ENCODE data around the gene CYB561A3. TPM values are rescaled to one million over a fixed set of nuclear protein-coding genes. Genes with fewer than 3 reads are reported as not detected.

CYB561A3 gene
- total and polyA plus RNA-seq, 7 donors = 7.7 to 25.1 (median 15.5) TPM

DNA sequence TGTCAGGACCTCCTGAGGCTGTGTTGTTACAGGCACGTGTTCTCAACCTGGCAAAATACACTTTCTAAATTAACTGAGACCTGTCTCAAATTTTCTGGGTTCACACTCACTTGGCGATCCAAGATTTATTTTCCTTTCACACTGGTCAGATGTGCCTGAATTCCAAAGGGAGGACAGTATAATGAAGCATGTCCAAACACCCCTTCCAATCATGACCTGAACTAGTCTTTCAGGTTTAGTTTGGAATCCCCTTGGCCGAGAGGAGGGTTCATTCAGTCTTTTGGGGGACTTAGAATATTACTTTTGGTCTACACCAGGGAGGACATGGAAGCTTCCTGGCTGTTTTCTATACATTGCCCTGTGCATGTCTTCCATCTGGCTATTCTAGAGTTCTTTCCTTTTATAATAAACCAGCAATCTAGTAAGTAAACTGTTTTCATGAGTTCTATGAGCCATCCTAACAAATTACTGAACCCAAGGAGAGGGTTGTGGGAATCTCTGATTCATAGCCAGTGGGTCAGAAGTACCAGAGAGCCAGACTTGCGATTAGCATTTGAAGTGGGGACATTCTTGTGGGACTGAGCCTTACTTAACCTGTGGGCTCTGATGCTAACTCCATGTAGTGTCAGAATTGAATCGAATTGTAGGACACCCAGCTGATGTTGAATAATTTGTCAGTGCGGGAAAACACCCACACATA is 15.9 kb upstream of the CYB561A3 start:
- Histone ChIP-seq H3K36me3 (ENCODE audit: insufficient read depth in 1 of 2, low read depth in 1 of 2) (peaks cover 0 to 27% of the 10 kb centered on the region in 2 donors), H3K4me1 (peaks cover 8% of the 10 kb centered on the region), H3K27me3 (ENCODE audit: insufficient read depth in 3 of 3, low read length in 2 of 3) (no peaks in the 10 kb centered on the region), H3K27ac (no peak overlapping the region), H3K9me3 (no peaks in the 10 kb centered on the region), H3K4me3 (no peak overlapping the region)
- ATAC-seq = no peak
- WGBS, 3 donors = 88 to 93% (median 89%) methylated on average over 6 of the region's 6 CpGs
- TF ChIP-seq, protein P1, sequence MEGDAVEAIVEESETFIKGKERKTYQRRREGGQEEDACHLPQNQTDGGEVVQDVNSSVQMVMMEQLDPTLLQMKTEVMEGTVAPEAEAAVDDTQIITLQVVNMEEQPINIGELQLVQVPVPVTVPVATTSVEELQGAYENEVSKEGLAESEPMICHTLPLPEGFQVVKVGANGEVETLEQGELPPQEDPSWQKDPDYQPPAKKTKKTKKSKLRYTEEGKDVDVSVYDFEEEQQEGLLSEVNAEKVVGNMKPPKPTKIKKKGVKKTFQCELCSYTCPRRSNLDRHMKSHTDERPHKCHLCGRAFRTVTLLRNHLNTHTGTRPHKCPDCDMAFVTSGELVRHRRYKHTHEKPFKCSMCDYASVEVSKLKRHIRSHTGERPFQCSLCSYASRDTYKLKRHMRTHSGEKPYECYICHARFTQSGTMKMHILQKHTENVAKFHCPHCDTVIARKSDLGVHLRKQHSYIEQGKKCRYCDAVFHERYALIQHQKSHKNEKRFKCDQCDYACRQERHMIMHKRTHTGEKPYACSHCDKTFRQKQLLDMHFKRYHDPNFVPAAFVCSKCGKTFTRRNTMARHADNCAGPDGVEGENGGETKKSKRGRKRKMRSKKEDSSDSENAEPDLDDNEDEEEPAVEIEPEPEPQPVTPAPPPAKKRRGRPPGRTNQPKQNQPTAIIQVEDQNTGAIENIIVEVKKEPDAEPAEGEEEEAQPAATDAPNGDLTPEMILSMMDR (IDR thresholded peaks at IDR 0.05) = no peak
- intact Hi-C loops (cut with DNase I) = no loop called here
- DNase-seq = no peak

DNA sequence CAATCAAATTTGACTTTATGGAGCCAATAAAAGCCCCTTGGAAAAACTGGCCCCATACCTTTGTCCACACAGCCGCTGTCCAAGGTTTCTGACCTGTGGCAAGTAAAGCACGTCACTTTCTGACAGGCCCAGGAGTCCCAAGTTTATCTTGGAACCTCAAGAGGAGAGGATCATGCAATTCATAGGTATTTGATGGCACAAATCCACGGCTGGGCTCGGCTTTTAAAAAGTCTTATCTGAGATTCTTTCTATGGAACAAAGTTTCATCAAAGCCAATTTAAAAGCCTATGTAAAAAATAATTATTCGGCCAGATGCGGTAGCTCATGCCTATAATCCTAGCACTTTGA is 14.1 kb upstream of the CYB561A3 start:
- intact Hi-C loops (cut with DNase I) = no loop called here
- DNase-seq (no peak), ATAC-seq (peak in 1 of 4 donors; percentile 44)
- Histone ChIP-seq H3K4me1 (peaks cover 8% of the 10 kb centered on the region), H3K4me3 (no peak overlapping the region), H3K36me3 (ENCODE audit: insufficient read depth in 1 of 2, low read depth in 1 of 2) (peaks cover 0 to 33% of the 10 kb centered on the region in 2 donors), H3K27ac (no peak overlapping the region), H3K27me3 (ENCODE audit: insufficient read depth in 3 of 3, low read length in 2 of 3) (no peaks in the 10 kb centered on the region), H3K9me3 (no peaks in the 10 kb centered on the region)
- TF ChIP-seq, protein P1 (IDR thresholded peaks at IDR 0.05) = no peak
- WGBS, 3 donors = 58 to 62% (median 59%) methylated on average over 6 of the region's 6 CpGs

DNA sequence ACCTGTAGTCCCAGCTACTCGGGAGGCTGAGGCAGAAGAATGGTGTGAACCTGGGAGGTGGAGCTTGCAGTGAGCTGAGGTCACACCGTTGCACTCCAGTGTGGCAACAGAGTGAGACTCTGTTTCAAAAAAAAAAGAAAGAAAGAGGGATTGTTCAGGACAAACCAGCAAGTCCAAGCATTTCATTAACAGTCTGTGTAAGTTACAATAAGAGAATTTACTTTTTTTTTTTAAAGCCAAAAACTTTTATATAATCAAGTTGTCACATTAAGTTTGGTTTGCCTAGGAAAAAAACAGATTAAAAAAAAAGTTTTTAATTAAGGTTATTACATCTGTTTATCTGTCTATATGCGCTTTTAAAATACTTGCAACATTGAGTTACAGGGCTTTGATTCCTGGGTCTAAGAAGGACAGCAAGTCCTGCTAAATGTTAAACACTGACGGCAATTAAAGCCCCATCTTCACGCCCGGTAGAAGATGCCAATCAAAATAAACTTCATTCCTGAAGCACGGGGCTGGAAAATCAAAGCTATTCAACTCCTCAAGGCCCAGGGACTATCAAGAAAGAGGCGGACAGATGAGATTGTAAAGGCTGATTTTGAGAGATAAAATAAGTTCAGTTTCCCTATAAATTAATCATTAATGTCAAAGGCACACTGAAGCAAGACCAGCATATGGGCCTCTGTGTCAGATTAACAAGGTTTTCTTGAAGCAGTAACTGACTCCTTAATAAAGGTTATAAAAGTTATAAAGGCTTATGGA is 11.2 kb upstream of the CYB561A3 start:
- Histone ChIP-seq H3K27me3 (ENCODE audit: insufficient read depth in 3 of 3, low read length in 2 of 3) (no peaks in the 10 kb centered on the region), H3K4me1 (peaks cover 8% of the 10 kb centered on the region), H3K36me3 (ENCODE audit: insufficient read depth in 1 of 2, low read depth in 1 of 2) (peaks cover 6 to 62% of the 10 kb centered on the region in 2 donors), H3K4me3 (no peak overlapping the region), H3K27ac (no peak overlapping the region), H3K9me3 (no peaks in the 10 kb centered on the region)
- WGBS, 3 donors = 86 to 93% (median 90%) methylated on average over 8 of the region's 8 CpGs
- TF ChIP-seq, protein P1 (IDR thresholded peaks at IDR 0.05) = no peak
- no peak for DNase-seq
- intact Hi-C loops (cut with DNase I) = no loop called here
- no peak for ATAC-seq

- TF ChIP-seq, protein P1 (IDR thresholded peaks at IDR 0.05) = no peak
- ATAC-seq (no peak), DNase-seq (no peak)
- Histone ChIP-seq H3K27ac (peak overlapping the region; percentile 53), H3K27me3 (ENCODE audit: insufficient read depth in 3 of 3, low read length in 2 of 3) (no peaks in the 10 kb centered on the region), H3K4me3 (no peak overlapping the region), H3K36me3 (ENCODE audit: insufficient read depth in 1 of 2, low read depth in 1 of 2) (peaks cover 19 to 78% of the 10 kb centered on the region in 2 donors), H3K9me3 (no peaks in the 10 kb centered on the region), H3K4me1 (no peaks in the 10 kb centered on the region)
- 92 to 93% (median 92%) methylated on average over 8 of the region's 8 CpGs for WGBS, 3 donors
- intact Hi-C loops (cut with DNase I) = no loop called here
Observed at GRCh38 chr11:61370349-61371005, 8.8 kb upstream of the CYB561A3 start.

Measured in psoas muscle (tissue), 8 donors.